HG02870 (cell line): ENCODE data around the gene GMEB2.
"Not testable (repeated sequence)": the region's sequence is repeated elsewhere in the genome, so short reads cannot be mapped to it uniquely, and the experiment has no call there.

Experiments used
- ATAC-seq: cut with Tn5 transposase; IDR thresholded peaks from one replicate; pipeline ENCODE4 v1.9.1; 2021; ENCODE audit warnings: mild to moderate bottlenecking, moderate library complexity; ENCODE audit not compliant: unreplicated experiment

GMEB2 gene

DNA sequence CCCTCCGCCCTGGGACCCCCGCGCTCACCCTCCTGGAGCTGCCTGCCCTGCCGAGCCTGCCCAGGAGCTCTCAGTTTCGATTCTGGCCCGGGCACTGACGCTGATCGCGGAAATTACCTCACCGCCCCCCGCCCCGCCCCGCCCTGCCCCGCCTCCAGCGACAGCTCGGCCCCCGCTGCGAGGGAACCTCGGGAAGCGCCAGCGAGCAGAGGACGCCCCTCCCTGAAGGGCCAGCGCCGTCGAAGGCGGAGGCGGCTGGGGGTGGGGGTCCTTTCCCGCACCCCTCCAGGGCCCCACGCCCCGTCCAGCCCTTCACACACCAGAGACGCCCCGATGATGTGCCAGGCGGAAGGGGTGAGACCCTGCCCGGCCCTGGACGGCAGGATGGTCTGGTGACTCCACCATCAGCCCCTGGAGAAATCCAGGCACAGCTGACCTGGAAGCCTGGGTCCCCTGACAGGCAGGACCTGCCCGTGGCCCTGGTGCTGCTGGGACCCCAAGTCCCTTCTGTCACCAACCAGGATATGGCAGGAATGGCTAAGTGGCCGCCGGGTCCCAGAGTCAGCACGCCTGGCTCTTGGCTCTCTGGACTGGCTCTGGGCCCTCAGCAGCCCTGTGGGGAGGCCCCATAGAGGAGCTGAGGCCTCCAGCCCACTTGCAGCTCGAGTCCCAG, 52.6 kb downstream of the GMEB2 start, which contains the start of gene HELZ2:
HELZ2 (minus strand) TSS at position 84 of the 673 bp plus-strand sequence. CDS start 1,854 bp downstream, outside the sequence.
- no peak for ATAC-seq

DNA sequence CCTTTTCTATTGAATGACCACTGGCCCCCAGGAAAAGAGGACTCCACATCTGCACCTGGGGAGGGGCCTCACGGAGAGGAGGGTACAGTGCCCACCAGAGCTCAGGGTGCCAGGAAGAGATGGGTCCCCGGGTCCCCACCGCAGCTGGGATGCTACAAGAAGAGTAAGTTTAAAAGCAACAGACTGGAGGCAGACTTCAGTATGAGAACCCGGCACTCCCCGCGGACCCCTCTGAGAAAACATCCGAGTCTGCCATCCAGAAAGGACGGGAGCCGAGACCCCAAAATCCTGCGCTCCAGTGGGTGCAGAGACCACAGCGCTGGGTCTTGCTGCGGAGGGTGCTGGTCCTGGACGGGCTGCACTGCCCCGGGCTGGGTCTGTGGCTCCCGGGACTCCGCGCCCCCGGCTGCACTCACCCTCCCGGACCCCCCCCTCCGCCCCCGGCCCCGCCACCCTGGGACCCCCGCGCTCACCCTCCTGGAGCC, 53.2 kb downstream of the GMEB2 start:
- ATAC-seq = no peak

GRCh38 chr20:63572788-63573646, 53.9 kb downstream of the GMEB2 start:
- no peak for ATAC-seq

DNA sequence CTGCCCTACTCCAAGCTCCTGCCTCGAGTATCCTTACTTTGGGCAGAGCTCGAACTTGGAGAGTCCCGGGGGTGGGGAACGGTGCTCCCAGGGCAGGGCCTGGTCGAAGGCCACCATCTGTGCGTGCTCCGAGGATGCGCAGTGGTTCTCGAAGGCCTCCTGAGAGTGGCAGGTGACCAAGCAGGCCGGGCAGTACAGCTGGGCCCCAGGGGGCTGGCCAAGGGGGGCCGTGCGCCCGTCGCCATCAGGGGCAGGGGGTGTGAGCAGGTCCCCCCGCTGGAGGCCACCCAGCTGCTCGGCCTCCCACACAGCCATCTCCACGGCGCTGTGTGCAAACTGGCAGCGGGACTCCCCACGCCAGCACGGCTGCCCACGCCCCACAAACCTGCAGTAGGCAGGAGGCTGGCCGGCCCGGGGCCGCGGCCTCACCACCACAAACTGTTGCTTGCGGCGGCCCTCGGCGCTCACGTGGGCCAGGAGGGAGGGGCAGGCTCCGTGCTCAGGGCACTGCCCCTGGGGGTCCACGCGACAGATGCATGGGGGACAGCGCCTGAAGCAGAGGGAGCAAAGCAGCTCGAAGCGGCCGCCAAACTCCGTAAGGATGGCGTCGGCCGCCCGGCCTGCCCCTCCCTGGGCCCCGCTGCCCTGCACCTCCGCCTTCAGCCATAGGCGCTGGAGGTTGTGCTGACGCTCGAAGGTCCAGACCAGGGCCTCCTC, 54.7 kb downstream of the GMEB2 start:
- ATAC-seq = no peak

DNA sequence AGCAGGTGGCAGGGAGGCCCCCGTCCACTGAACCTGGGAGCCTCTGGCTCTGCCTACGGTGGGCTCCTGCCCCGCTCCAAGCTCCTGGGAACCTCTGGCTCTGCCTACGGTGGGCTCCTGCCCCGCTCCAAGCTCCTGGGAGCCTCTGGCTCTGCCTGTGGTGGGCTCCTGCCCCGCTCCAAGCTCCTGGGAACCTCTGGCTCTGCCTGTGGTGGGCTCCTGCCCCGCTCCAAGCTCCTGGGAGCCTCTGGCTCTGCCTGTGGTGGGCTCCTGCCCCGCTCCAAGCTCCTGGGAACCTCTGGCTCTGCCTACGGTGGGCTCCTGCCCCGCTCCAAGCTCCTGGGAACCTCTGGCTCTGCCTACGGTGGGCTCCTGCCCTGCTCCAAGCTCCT, 55.8 kb downstream of the GMEB2 start:
- ATAC-seq = not testable (repeated sequence)

DNA sequence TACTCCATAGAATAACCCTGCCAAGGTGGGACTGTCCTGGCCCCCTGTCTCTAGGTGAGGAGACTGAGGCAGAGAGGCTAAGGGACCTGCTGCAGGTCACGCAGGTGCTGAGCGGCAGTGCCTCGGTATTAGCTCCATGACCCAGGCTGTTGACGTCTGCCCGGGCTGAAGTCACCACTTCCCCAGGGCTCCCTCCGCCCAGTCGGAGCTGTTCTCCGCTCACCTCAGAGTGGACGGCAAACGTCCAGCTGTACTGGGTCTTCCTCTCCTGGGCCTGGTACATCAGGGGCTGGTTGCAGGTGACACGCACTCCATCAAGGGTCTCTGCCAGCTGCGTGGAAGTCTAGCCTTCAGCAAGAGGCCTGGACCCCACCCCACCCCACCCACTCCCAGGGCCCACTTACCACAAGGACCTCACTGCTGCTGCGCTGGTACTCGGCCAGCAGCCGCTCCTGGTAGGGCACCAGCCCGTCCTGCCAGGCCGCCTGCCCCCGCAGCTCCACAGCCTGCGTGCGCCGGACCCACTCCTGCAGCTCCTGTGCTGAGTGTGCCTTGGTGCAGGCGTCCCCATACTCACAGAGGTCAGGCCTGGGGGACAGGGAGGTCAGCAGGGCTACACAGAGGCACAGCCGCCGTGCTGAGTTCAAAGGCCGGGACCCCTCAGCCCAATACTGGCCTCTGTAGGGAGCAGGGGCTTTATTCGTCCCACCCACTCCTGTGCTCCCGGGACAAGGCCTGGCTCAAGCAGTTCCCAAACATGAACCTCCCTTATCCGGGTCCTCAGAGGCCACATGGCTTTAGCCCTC, 56.4 kb downstream of the GMEB2 start:
- ATAC-seq = no peak

GRCh38 chr20:63568986-63569949, 57.6 kb downstream of the GMEB2 start:
- ATAC-seq = no peak

DNA sequence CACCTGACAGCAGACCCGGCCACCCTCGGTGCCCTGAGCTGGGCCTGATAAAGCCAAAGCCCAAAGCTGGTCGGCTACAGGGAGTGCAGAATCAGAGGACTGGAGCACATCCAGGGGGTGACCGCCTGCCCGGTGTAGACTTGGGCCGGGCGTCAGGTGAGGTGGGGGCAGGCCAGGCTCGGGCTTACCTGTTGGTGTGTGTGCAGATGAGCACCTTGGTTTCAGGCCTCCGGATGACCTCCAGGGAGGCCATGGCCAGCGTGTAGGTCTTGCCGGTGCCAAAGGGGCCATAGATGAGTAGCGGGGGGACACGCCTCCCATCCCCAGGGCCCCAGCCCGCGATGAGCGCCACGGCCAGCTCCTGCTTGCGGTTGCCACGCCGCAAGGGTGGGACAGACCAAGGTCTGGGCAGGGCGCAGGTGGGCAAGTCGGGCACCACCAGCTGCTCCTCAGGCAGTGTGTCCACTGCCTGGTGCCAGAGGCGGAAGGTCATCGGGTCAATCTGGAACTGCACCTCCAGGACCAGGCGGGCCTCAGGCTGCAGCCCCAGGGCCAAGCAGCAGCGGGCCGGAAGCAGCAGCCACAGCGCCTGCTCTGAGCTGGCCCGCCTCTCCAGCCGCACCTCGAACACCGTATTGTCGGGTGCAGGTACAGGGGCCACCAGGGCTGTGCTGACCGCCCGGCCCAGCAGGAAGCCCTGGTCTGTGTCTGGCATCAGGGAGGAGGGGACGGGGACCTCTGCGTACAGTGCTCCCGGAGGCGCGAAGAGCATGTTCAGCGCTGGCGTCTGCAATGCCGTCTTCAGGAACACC, 58.5 kb downstream of the GMEB2 start:
- no peak for ATAC-seq

DNA sequence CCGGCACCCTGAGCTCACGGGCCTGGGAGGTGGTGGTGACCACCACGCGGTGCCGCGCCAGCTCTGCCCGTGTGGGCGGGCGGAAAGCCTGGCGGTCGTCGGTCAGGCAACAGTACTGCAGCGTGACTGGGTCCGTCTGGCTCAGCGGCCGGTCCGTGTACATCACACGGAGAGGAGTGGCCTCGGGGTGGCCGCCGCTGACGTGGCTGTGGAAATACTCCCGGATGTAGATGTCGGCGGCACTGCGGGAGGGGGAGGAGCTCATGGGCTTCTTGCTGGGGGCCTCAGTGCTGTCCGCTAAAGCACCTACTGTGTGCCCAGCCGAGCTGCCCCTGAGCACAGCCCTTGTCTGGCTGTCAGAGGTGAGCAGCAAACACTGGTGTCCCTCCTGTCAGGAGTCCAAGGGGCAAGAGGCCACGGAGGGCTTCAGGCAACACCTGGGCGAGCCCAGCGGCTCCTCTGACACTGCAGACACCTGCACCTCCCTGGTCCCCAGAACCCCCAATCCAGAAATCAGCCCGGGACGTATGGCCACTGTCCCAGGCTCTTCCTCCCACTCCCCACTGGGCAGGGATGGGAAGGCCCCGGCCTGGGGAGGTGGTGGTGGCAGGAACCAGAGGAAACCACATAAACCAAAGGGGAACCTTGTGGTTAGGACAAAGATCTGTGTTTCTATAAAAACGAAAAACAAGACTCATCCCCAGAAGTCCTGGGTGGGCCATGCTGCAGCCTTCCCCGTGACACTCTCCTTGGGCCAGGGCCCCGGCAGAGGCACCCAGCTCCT, 59.3 kb downstream of the GMEB2 start:
- no peak for ATAC-seq

DNA sequence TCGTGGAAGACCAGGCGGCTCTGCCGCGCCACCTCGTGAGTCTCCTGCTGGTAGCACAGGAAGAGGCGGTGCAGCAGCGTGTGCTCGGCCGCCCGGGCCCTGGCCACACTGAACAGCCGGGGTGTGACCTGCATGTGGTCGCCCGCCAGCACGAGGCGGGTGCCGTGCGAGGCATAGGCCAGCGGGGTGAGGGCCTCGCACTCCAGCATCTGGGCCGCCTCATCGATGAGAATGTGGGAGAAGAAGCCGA, 59.8 kb downstream of the GMEB2 start:
- no peak for ATAC-seq

DNA sequence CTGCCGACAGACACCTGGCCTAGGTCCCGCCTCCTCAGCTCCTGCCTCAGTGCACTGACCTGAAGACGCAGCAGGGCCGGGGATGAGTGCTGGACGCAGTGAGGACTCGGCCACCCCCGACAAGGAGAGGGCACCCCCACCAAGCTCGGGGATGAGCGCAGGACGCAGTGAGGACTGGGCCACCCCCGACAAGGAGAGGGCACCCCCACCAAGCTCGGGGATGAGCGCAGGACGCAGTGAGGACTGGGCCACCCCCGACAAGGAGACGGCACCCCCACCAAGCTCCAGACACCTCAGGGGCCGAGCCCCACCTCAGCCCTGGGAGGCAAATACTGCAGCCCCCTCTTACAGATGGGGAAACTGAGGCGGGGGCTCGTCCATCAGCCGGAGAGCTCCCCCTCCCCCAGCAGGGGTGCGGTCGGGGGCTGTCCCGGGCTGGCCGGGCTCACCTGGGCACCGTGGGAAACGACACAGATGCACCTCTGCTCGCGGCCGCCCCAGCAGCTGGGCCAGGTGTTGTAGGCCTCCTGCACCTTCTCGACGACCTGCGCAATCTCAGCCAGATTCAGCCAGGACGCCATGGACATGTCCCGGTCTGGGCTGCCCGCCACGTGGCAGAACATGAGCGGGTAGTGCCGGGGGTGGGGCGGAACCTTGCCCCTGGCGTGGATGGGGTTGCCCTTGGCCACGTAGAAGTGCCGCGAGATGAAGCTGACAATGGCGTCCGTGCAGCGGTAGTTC, 60.3 kb downstream of the GMEB2 start:
- ATAC-seq = no peak

DNA sequence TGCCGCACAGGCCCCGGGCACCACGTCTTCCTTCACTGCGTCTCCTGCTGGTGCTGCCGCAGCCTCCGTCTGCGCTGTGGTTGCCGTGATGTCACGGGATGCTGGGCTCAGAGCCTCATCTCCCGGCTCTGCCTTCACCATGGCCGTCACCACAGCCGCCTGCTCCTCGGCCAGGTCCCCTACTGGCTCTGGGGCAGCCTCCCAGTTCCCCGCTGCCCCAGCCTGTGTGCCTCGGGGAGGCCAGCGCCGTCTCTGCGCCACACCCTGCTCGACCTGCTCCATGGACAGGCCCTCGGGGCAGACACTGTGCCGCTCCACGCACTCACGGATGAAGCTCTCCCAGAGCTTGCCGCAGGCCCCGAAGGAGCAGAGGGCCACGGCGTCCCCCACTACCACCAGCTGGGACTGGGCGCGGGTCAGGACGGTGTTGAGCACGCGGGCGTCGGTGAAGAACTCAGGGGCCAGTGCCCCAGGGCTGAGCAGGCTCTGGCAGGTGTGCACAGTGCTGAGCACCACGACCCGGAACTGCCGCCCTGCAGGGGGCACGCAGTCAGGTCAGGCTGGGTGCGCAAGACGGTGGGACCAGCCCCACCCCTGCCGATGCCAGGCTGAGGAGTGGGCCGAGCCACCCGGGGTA, 61.1 kb downstream of the GMEB2 start:
- ATAC-seq = no peak

- no peak for ATAC-seq
Measured at GRCh38 chr20:63565021-63565698, 61.7 kb downstream of the GMEB2 start.

GRCh38 chr20:63564036-63564810, 62.7 kb downstream of the GMEB2 start:
- no peak for ATAC-seq

DNA sequence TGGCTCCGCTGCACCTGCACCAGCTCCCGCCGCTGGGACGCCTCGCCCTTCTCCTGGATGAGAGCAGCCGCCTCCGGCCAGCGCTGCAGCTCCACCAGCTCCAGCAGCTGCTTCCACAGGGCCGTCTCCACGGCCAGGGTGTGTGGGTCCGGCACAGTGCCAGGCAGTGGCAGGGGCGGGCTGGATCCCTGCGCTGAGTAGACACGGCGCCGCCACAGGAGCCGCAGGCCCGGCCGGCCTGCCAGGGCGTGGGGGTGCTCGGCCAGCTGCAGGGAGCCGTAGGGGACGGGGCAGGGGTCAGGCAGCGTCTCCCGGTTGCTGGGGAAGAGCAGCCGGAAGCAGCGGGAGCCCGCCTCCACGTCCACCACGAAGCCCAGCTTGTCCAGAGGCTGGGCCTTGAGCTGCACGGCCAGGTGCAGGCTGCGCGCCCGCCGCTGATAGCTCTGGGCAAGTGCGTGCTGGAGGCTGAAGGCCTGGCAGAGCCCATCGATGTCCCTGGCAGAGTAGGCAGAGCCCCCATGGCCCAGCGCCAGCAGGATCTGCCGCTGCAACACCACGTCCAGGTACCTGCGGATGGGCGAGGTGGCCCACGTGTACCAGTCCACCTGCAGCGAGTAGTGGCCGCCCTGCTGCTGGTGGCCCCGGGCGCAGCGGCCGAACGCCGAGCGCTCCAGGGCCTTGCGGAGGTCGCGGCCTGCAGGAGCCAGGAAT, 63.5 kb downstream of the GMEB2 start:
- ATAC-seq = no peak
